Muscle of leg (tissue), 11 donors: ENCODE measurements around the gene ZDHHC5. TPM values are rescaled to one million over a fixed set of nuclear protein-coding genes. Genes with fewer than 3 reads are reported as not detected.
A peak's percentile ranks its signal among the peaks of the same experiment; 100 is the strongest.

ENCODE experiments used
- DNase-seq: peaks from one replicate; pipeline ENCODE4 v3.0.0; 2013
- H3K27ac ChIP-seq: one replicate; pipeline ENCODE4 v1.5.1; 2013; ENCODE audit warnings: mild to moderate bottlenecking, low read length, control low read depth
- H3K27me3 ChIP-seq: one replicate; pipeline ENCODE4 v1.6.1; 2013; ENCODE audit warnings: low read length; ENCODE audit not compliant: control insufficient read depth, insufficient read depth
- H3K36me3 ChIP-seq: one replicate; pipeline ENCODE4 v1.6.1; 2013; ENCODE audit warnings: low read length; ENCODE audit not compliant: control insufficient read depth, insufficient read depth
- H3K4me1 ChIP-seq: one replicate; pipeline ENCODE4 v1.6.1; 2013; ENCODE audit warnings: low read length; ENCODE audit not compliant: control insufficient read depth, insufficient read depth
- H3K4me3 ChIP-seq: one replicate; pipeline ENCODE4 v1.5.1; 2013; ENCODE audit warnings: low read length, control low read depth
- H3K9me3 ChIP-seq: replicated peaks from 2 replicates; pipeline ENCODE4 v1.6.1; 2013; ENCODE audit warnings: low read depth, low read length; ENCODE audit not compliant: control insufficient read depth
- WGBS: methylation state at CpG from one replicate; pipeline ENCODE4 v1.1.5; 2013; ENCODE audit warnings: missing lambda C conversion rate; ENCODE audit not compliant: insufficient coverage; 5-methylcytosine and 5-hydroxymethylcytosine counted together
- polyA plus RNA-seq, 8 donors: library from polyadenylated mRNA; unstranded; fragments of 120-200 nt; gene quantifications; one replicate each; pipeline versions ENCODE4 v1.2.1 to v1.2.3, GENCODE V29; 2013; ENCODE audit warnings: inconsistent platforms in 1 of 8, low replicate concordance in 1 of 8; ENCODE audit not compliant: insufficient read length in 8 of 8, insufficient read depth in 1 of 8
- total RNA-seq: library from RNA; stranded (reverse); fragments of 120-200 nt; gene quantifications from one replicate; pipeline ENCODE4 v1.2.4, GENCODE V29; 2013

ZDHHC5 gene
- total and polyA plus RNA-seq, 9 donors = 13.5 to 40.3 (median 31.7) TPM

GRCh38 chr11:57632116-57632515 lies 35.8 kb upstream of the ZDHHC5 start:
- Histone ChIP-seq H3K9me3 (no peaks in the 10 kb centered on the region), H3K27ac (no peak overlapping the region), H3K27me3 (peaks cover 3% of the 10 kb centered on the region), H3K36me3 (no peaks in the 10 kb centered on the region), H3K4me3 (no peak overlapping the region), H3K4me1 (peaks cover 1% of the 10 kb centered on the region)
- DNase-seq = no peak
- WGBS = no CpG with 5 or more reads among the region's 5 CpGs

- no peaks in the 10 kb centered on the region for H3K9me3 ChIP-seq
- H3K27ac ChIP-seq = no peak overlapping the region
- H3K4me1 ChIP-seq = peaks cover 10% of the 10 kb centered on the region
- H3K27me3 ChIP-seq = peaks cover 3% of the 10 kb centered on the region
- H3K4me3 ChIP-seq = no peak overlapping the region
- DNase-seq = no peak
- WGBS = 40% methylated on average over 1 of the region's 6 CpGs
- H3K36me3 ChIP-seq = no peaks in the 10 kb centered on the region
These were observed 34.4 kb upstream of the ZDHHC5 start for GRCh38 chr11:57633394-57634070.

GRCh38 chr11:57634311-57634710 lies 33.6 kb upstream of the ZDHHC5 start:
- no peak for DNase-seq
- Histone ChIP-seq H3K27me3 (peaks cover 3% of the 10 kb centered on the region), H3K9me3 (no peaks in the 10 kb centered on the region), H3K27ac (no peak overlapping the region), H3K36me3 (no peaks in the 10 kb centered on the region), H3K4me1 (peaks cover 15% of the 10 kb centered on the region), H3K4me3 (no peak overlapping the region)

GRCh38 chr11:57635246-57635645 lies 32.7 kb upstream of the ZDHHC5 start:
- Histone ChIP-seq H3K9me3 (no peaks in the 10 kb centered on the region), H3K27ac (no peak overlapping the region), H3K36me3 (peaks cover 1% of the 10 kb centered on the region), H3K4me3 (no peak overlapping the region), H3K4me1 (peaks cover 24% of the 10 kb centered on the region), H3K27me3 (peaks cover 3% of the 10 kb centered on the region)
- 96% methylated on average over 5 of the region's 8 CpGs for WGBS
- DNase-seq = no peak

GRCh38 chr11:57637626-57638004 lies 30.3 kb upstream of the ZDHHC5 start:
- Histone ChIP-seq H3K9me3 (no peaks in the 10 kb centered on the region), H3K4me1 (peaks cover 41% of the 10 kb centered on the region), H3K36me3 (peaks cover 11% of the 10 kb centered on the region), H3K27me3 (no peaks in the 10 kb centered on the region), H3K4me3 (peak overlapping the region; percentile 95), H3K27ac (peak overlapping the region; percentile 96)
- WGBS = 3% methylated on average over 12 of the region's 18 CpGs
- DNase-seq = peak; percentile 56

GRCh38 chr11:57638005-57638781 lies 29.7 kb upstream of the ZDHHC5 start:
- no peaks in the 10 kb centered on the region for H3K9me3 ChIP-seq
- no peaks in the 10 kb centered on the region for H3K27me3 ChIP-seq
- H3K27ac ChIP-seq = peak overlapping the region; percentile 96
- peaks cover 11% of the 10 kb centered on the region for H3K36me3 ChIP-seq
- peak overlapping the region; percentile 95 for H3K4me3 ChIP-seq
- peak; percentile 98 for DNase-seq
- H3K4me1 ChIP-seq = peaks cover 41% of the 10 kb centered on the region
- 0% methylated on average over 26 of the region's 47 CpGs for WGBS

- peak overlapping the region; percentile 96 for H3K27ac ChIP-seq
- peak; percentile 32 for DNase-seq
- H3K4me1 ChIP-seq = peaks cover 45% of the 10 kb centered on the region
- WGBS = under 1% methylated on average over 12 of the region's 19 CpGs
- peaks cover 15% of the 10 kb centered on the region for H3K36me3 ChIP-seq
- H3K4me3 ChIP-seq = peak overlapping the region; percentile 95
- H3K27me3 ChIP-seq = no peaks in the 10 kb centered on the region
- no peaks in the 10 kb centered on the region for H3K9me3 ChIP-seq
These were observed 29.0 kb upstream of the ZDHHC5 start for GRCh38 chr11:57638811-57639320.

- Histone ChIP-seq H3K36me3 (peaks cover 15% of the 10 kb centered on the region), H3K9me3 (no peaks in the 10 kb centered on the region), H3K27me3 (no peaks in the 10 kb centered on the region), H3K4me3 (peak overlapping the region; percentile 95), H3K27ac (peak overlapping the region; percentile 96), H3K4me1 (peaks cover 47% of the 10 kb centered on the region)
- 3% methylated on average over 6 of the region's 15 CpGs for WGBS
- DNase-seq = peak; percentile 95
These were observed 28.4 kb upstream of the ZDHHC5 start for GRCh38 chr11:57639321-57640067.

- no peaks in the 10 kb centered on the region for H3K9me3 ChIP-seq
- peak overlapping the region; percentile 96 for H3K27ac ChIP-seq
- 6% methylated on average over 5 of the region's 9 CpGs for WGBS
- peaks cover 15% of the 10 kb centered on the region for H3K36me3 ChIP-seq
- H3K4me3 ChIP-seq = peak overlapping the region; percentile 95
- peaks cover 54% of the 10 kb centered on the region for H3K4me1 ChIP-seq
- H3K27me3 ChIP-seq = no peaks in the 10 kb centered on the region
- DNase-seq = no peak
These were observed 27.7 kb upstream of the ZDHHC5 start for GRCh38 chr11:57640068-57640800.
